ENCODE data around the gene ARHGEF35.
"Not testable (repeated sequence)": the region's sequence is repeated elsewhere in the genome, so short reads cannot be mapped to it uniquely, and the experiment has no call there.

ARHGEF35 gene

DNA sequence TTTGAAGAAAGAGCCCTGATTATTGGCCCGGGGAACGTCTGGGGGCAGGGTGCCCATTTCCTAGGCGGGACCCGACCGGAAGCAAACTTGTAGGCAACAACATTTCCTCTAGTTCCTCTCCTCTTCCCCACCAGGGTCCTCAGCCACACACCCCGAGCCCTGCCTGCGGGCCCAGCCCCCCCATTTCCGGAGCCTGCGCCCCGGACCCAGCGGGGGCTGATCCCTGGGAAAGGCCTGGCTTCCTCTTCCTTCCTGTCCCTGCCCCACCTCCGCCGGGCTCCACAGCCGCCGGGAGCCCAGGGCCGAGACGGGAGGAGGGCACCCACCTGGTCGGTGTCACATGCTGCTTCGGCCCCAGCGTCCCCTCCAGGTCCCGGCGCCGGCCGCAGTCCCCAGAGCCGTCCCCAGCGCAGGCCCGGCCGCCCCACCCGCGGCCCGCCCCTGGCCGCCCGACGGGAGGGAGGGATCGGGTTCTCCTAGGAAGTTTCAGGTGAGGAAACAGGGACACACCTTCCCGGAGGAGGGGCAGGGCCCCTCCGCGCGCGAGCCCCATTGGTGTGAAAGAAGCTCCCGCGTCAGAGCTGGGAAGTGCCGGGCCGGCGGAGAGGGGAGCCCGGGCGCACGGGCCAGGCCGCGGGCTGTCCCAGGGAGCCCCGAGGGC is at the start of gene ARHGEF35:
Gene ARHGEF35, minus strand, starts transcription at position 622 of the 661 bp plus-strand sequence. CDS start 7,450 bp downstream, outside the sequence.
- DNase-seq, result not testable (repeated sequence)

DNA sequence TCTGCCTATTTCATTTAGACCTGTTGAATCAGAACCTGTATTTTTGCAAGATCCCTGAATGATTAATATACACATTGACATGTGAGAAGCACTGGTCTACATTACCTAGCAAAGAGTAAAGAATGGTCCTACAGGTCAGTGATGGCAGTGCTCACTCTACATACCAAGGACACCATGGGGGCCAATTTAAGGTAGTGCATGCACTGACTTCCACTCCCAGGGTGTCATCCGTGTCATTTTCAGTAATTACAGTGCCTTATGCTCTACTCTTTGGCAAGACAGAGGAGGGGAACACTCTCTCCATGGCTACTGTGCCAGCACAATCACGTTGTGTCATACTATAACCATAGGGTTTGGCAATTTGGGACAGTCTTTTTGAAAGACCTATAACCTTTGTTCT is 49.7 kb upstream of the ARHGEF35 start:
- not testable (repeated sequence) for DNase-seq

GRCh38 chr7:144239365-144239764 is 43.7 kb upstream of the ARHGEF35 start, which contains the start of gene OR2A42:
TSS of gene OR2A42 (minus strand) at chr7:144239605. CDS start at chr7:144232843, 6,762 bp downstream.
- DNase-seq, result not testable (repeated sequence)

GRCh38 chr7:144238530-144239082 is 43.0 kb upstream of the ARHGEF35 start:
- DNase-seq, result not testable (repeated sequence)

DNA sequence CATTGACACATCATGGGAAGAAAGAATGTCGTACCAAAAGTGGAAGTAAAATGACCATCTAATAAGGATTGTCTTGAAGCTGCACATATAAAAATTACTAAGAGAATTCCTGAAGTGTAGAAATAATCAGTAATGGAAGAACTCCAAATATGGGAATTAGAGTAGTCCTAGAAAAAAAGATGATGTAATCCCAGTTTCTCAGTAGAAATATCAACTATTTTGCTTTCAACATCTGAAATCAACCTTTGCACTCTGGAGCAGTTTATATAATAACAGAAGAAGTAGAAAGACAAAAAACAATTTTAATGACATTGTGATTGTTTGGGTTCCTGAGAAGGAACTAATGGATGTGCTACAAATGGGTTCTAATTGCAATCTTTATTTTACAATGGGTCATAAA is 37.4 kb upstream of the ARHGEF35 start:
- not testable (repeated sequence) for DNase-seq

- DNase-seq, result not testable (repeated sequence)
These were observed 35.4 kb upstream of the ARHGEF35 start for GRCh38 chr7:144231027-144231426.

DNA sequence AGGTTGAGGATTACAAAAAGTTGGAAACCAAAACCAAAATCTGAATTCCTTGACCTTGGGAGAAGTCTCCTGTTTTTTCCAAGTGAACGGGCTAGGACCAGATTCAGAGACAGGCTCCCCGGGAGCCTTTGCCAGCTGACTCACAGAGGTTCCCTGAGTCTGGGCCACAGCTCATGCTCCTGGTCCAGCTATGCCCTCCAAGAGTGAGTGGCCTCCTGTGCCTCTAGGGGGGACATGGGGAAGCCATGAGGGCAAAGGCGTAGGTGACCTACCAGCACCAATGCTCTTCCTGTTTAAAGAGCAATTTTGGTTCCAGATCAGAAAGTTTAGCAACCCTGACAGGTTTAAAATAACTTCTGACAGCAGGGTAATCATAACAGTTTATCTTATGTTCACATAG is 33.2 kb upstream of the ARHGEF35 start:
- not testable (repeated sequence) for DNase-seq

GRCh38 chr7:144226866-144227265 is 31.2 kb upstream of the ARHGEF35 start:
- DNase-seq, result not testable (repeated sequence)

DNA sequence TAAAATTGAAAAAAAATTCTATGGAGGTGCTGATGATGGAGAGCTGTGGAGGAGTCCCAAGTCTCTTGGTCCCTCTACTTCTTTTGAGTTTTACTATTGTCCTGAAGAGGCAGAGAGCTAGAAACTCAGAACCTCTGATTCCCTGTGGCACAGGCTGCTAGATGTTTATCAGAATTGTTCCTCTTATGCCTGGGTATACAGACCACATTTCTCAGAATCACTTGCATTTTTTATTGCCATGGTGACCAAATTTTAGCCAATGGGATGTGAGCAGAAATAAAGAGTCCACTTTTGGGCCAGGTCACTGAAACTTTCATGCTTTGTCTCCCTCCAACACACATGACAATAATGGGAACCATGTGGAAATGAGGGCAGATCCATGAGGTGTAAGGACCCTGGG is 28.0 kb upstream of the ARHGEF35 start:
- not testable (repeated sequence) for DNase-seq

- DNase-seq, result not testable (repeated sequence)
These were observed 24.9 kb upstream of the ARHGEF35 start for GRCh38 chr7:144220531-144220930.

- not testable (repeated sequence) for DNase-seq
These were observed 23.5 kb upstream of the ARHGEF35 start for GRCh38 chr7:144219149-144219548.

GRCh38 chr7:144218581-144218980 is 22.9 kb upstream of the ARHGEF35 start:
- DNase-seq, result not testable (repeated sequence)

DNA sequence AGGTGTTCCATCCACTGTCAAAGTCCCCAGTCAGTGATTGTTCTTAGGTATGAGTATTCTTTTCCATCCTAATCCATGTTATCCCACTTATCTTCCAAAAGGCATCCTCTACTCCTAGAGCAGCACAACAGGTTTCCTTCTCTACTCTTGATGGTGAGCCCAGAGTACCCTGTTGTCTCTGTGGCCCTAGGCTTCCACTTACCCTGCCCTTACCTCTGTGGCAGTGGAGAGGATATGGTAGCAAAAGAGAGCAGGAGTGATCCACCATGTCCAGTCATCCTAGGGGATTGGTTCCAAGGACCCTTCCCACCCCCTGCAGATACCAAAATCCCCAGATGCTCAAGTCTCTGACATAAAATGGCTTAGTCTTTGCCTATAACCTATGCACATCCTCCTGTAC is 21.6 kb upstream of the ARHGEF35 start:
- not testable (repeated sequence) for DNase-seq

GRCh38 chr7:144205306-144205705 is 9.7 kb upstream of the ARHGEF35 start:
- not testable (repeated sequence) for DNase-seq

GRCh38 chr7:144203086-144203485 is 7.5 kb upstream of the ARHGEF35 start:
- DNase-seq, result not testable (repeated sequence)

GRCh38 chr7:144201978-144202377 is 6.3 kb upstream of the ARHGEF35 start:
- not testable (repeated sequence) for DNase-seq

GRCh38 chr7:144198934-144199333 is 3.3 kb upstream of the ARHGEF35 start:
- DNase-seq, result not testable (repeated sequence)

DNA sequence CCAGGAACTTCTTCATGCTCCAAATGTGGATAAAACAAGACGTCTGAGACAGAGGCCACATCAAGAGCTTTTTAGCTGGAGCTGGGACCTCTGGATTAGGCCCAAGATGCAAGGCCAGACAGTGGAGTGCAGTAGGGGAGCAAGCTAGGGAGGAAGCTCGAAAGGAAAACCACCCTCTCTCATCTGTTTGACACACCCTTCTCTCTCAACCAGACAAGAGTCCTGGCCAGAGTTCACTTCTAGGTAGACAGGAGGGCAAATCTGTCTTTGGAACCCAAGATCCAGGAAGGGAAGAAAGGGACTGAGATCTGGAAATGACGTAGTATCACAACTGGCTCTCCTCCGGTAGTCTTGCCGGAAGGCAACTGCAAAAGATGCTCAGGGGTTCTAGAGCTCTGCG is 1.2 kb downstream of the ARHGEF35 start:
- not testable (repeated sequence) for DNase-seq

DNA sequence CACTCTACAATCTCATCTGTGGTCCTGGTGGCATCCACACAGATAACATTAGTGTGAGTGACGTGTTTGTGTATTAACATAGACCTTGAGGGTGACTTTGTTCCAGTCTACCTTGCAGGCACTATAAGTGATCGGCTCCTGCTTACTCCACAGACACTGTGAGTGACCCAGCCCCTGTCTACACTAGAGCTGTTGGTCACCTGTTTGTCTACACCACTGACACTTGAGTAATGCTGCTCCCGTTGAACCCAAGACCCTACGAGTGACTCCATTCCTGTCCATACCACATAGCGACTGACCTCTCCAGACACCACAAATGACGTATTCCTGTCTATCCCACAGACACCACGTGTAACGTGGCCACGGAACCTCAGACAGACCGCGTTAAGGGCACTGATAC is 1.9 kb downstream of the ARHGEF35 start:
- DNase-seq, result not testable (repeated sequence)

DNA sequence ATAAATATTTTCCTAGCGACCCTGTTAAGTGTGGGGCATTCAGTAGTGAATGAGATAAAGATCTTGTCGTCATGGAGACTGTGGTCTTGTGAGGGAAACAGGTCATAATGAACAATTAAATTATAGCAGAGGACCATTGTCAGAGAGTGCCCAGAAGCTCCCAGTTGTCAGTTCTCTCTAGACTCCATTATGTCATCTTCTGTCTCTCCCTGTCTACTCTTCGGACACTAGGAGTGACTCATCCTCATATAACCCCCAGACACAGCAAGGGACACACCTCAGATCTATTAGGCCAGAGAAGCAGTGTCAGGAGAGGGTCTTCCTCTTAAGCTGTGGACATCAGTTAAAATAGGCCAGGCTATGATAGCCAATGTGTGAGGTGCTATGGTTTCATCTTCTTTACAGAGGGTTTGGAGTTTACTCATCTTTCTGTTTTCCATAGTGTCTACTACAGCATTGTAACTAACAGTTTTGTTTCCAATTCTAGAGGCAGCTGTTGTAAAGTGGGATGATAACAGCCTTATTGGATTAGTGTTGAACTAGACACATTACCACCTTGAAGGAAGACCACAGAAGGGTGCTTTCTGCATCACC is 7.0 kb downstream of the ARHGEF35 start:
- not testable (repeated sequence) for DNase-seq

DNA sequence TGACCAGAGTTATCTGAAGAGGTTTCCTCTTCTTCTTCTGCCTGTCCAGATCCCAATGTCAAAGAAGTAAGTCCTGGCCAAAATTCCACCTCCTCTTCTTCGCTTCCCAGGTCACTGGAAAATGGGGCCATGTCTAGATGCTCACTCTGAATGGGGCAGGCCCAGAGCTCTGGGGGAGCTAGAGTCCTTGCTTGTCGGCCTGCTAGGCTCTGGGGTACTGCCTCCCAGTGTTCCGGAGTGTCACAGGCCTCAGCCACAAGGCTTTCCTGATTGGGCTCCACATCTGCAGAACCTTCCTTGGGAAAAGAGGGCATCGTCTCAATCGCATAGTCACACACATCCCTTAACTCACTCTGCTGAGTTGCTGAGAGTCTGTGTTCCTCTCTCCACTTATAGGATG is 7.8 kb downstream of the ARHGEF35 start:
- DNase-seq, result not testable (repeated sequence)

GRCh38 chr7:144183166-144183565 is 12.5 kb downstream of the ARHGEF35 start, which contains the start of gene CTAGE4:
TSS of gene CTAGE4 (plus strand) at chr7:144183466. CDS start at chr7:144183504, 38 bp downstream.
- DNase-seq, result not testable (repeated sequence)

DNA sequence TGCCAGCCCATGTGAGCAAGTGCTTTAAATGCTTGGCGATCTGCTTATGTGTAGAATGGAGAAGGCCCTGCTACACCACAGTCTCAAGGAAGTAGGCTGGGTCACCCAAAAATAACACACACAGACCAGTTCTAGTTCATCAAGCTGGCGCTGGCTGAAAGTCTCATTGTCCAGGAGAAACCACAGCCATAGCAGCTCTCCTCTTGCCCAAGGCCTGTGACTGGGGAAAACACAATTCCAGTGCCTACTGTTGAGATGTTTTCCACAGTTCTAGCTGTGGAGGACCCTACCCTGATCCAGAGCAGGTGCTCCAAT is 16.5 kb downstream of the ARHGEF35 start:
- DNase-seq, result not testable (repeated sequence)
